Subcutaneous adipose tissue (tissue), 4 donors: ENCODE data around the gene OR3A2. TPM values are rescaled to one million over a fixed set of nuclear protein-coding genes. Genes with fewer than 3 reads are reported as not detected.

Experiments used
- CTCF ChIP-seq: fragments of 450-650 bp; IDR thresholded peaks from one replicate; pipeline ENCODE4 v1.5.1; 2016; ENCODE audit warnings: low read depth, mild to moderate bottlenecking, control low read depth, antibody characterized with exemption, moderate library complexity
- total RNA-seq, 4 donors: library from RNA; depleted of rRNA; stranded (reverse); fragments of >200 nt; gene quantifications; one replicate each; pipeline ENCODE4 v1.1.0, GENCODE V29; 2016

OR3A2 gene
- total RNA-seq, 4 donors from 2014 or later = 1.7 TPM; not detected in 3

DNA sequence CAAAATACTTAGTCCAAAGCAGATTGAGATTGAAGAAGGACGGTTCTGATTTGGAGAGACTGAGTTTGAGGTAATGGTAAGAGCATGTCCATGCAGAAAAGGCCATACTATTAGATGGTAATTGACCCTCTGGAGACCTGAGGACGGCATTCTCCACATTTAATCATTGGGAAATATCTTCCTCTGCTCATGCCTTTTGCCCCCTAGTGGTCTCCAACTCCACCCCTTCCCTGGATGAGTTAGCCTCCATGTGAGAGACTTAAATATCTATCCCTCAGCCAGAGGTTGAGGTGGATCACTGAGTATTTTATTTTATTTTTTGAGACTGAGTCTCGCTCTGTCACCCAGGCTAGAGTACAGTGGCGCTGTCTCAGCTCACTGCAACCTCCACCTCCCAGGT, 77.5 kb downstream of the OR3A2 start:
- TF ChIP-seq CTCF = no peak

DNA sequence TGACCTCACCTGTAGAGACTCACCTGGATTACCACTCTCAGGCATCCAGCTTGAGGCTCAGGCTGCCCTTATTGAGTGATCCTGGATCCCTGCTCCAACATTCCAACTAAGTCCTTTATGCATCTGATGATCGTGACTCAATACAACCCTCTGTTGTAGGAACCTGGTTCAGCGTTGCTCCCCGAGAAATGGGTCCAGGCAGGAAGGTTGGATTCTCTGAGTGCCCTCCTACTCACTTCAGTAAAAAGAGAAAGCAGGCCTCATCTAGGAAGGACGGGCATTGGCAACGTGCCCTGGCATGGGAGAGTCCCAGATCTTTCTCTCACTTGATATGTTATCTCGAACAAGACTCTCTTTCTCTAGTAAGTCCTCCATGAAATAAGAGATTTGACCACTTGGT, 87.8 kb downstream of the OR3A2 start, which contains the start of gene OR3A1:
OR3A1 (minus strand) TSS at position 101 of the 400 bp plus-strand sequence. CDS start 5,778 bp downstream, outside the sequence.
- no peak for TF ChIP-seq CTCF

DNA sequence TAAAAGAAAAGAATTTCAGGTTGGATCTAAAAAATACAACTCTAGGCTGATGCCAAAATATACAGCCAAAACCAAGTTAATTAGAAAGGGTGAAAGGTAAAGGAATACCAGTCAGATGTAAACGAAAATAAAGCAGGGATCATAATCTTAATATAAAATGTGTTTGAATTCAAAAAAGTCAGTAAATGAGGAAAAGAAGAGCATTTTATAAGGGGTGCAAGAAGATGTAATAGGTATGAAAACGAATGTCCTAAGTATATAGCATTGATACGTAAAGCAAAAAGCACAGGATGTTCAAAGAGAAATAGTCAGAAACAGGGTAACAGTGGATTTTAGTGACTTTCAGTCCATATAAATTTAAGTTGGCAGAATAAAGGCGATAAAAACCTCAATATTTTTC, 90.5 kb downstream of the OR3A2 start:
- no peak for TF ChIP-seq CTCF

GRCh38 chr17:3282901-3283300, 103.2 kb downstream of the OR3A2 start:
- TF ChIP-seq CTCF = no peak

GRCh38 chr17:3276126-3276525, 110.0 kb downstream of the OR3A2 start:
- TF ChIP-seq CTCF = no peak

DNA sequence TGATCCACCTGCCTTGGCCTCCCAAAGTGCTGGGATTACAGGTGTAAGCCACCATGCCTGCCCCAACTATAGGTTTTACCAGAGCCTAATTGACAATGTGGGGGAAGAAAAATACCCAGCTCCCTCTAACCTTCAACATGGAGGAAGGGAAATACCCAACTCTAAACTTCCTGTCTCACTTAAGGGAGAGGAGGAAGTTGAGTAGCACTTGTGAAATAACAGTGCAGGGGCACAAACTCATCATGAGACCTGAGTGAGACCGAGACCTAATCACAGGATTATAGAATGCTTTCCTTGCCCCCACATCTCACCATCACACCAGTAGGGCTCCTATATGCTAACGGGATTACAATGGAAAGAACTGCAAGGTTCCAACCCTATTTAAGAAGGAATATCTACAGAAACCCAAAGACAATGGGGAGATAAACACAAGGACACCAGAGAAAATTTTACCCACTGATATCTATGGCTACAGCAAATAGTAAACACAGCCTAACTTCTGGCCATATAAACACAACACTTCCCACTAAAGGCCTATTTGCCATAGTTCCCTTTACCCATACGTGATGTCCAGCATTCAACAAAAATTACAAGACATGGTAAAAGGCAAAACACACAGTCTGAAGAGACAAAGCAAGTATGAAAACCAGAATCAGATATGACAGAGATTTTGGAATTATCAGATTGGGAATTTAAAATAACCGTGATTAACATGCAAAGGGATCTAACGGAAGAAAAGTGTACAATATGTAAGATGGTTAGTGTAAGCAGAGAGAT, 114.8 kb downstream of the OR3A2 start:
- no peak for TF ChIP-seq CTCF

GRCh38 chr17:3260600-3260999, 125.5 kb downstream of the OR3A2 start:
- TF ChIP-seq CTCF = no peak
